Gastroesophageal sphincter (tissue), 3 donors: Measurements from ENCODE around the gene BABAM2.

Experiments
- CTCF ChIP-seq, 4 experiments: fragments of 200-600 bp in 2 of 4; fragments of 450-650 bp in 2 of 4; sonication (generic) in 1 of 4; IDR thresholded peaks; one replicate each; pipeline ENCODE4 v1.5.1; 2017 to 2019; ENCODE audit warnings: antibody characterized with exemption in 4 of 4, mild to moderate bottlenecking in 2 of 4, moderate library complexity in 2 of 4
- POLR2A ChIP-seq, 2 donors: fragments of 450-650 bp; IDR thresholded peaks; one replicate each; pipeline ENCODE4 v1.6.1; 2017; ENCODE audit warnings: antibody characterized with exemption in 2 of 2, mild to moderate bottlenecking in 2 of 2, moderate library complexity in 1 of 2
- POLR2AphosphoS5 ChIP-seq: sonication (generic); formaldehyde crosslinking; IDR thresholded peaks from one replicate; pipeline ENCODE4 v1.6.1; 2017; ENCODE audit warnings: antibody characterized with exemption

- TF ChIP-seq POLR2A (IDR thresholded peaks at IDR 0.05) (no peak), POLR2AphosphoS5 (no peak), CTCF (IDR thresholded peaks at IDR 0.05) (no peak)
Measured at GRCh38 chr2:28152585-28153280, 262.2 kb downstream of the BABAM2 start.
